IMR-90 (cell line): Measurements from ENCODE around the gene STAT3. TPM values are rescaled to one million over a fixed set of nuclear protein-coding genes. Genes with fewer than 3 reads are reported as not detected.

Experiments used
- ATAC-seq: fragments of 200-7000 bp; cut with Tn5 transposase; 2 replicates; pipeline ENCODE4 v1.9.1; 2020; ENCODE audit warnings: low read depth, mild to moderate bottlenecking, moderate library complexity
- BruUV-seq: library from RNA; stranded (reverse); fragments of 400-500 nt; replicated peaks from 2 replicates; lab custom pipeline; 2021; lab: Mats Ljungman, UMichigan
- CTCF ChIA-PET: fragments of 300-600 bp; formaldehyde crosslinking; extraction: SDS; loops from one replicate; lab custom pipeline; 2021; ENCODE audit warnings: antibody characterized with exemption; lab: Yijun Ruan, JAX
- POLR2A ChIA-PET: fragments of 300-600 bp; sonication (Branson Sonifier 250); formaldehyde crosslinking; loops from one replicate; lab custom pipeline; 2022; ENCODE audit warnings: antibody characterized with exemption; ENCODE audit not compliant: unreplicated experiment; lab: Charles Lee
- DNase-seq: peaks from one replicate; pipeline ENCODE4 v3.0.0; 2013
- H2AFZ ChIP-seq: replicated peaks from 2 replicates; pipeline ENCODE3; 2013; ENCODE audit warnings: low read length, mild to moderate bottlenecking; ENCODE audit not compliant: poor library complexity
- H2AK5ac ChIP-seq: 2 replicates; pipeline ENCODE4 v1.6.1; 2013; ENCODE audit warnings: low read depth, low read length, inconsistent platforms
- H2AK9ac ChIP-seq: replicated peaks from 2 replicates; pipeline ENCODE3; 2013; ENCODE audit warnings: mild to moderate bottlenecking, low read depth, low read length, moderate library complexity; ENCODE audit not compliant: poor library complexity
- H2BK120ac ChIP-seq: 2 replicates; pipeline ENCODE4 v1.6.1; 2013; ENCODE audit warnings: low read depth, low read length, inconsistent platforms
- H2BK15ac ChIP-seq: 3 replicates; pipeline ENCODE4 v1.6.1; 2013; ENCODE audit warnings: low read depth, low read length, inconsistent platforms
- H2BK20ac ChIP-seq: 2 replicates; pipeline ENCODE4 v1.6.1; 2013; ENCODE audit warnings: low read depth, mild to moderate bottlenecking, inconsistent platforms, low read length, moderate library complexity
- H2BK5ac ChIP-seq: 2 replicates; pipeline ENCODE4 v1.6.1; 2013; ENCODE audit warnings: mild to moderate bottlenecking, low read depth, low read length, inconsistent platforms; ENCODE audit not compliant: poor library complexity, severe bottlenecking
- H3K14ac ChIP-seq: replicated peaks from 2 replicates; pipeline ENCODE4 v1.6.1; 2013; ENCODE audit warnings: low read depth, low read length, inconsistent platforms
- H3K18ac ChIP-seq: 2 replicates; pipeline ENCODE4 v1.6.1; 2013; ENCODE audit warnings: low read depth, low read length, control low read depth
- H3K23ac ChIP-seq: 2 replicates; pipeline ENCODE4 v1.6.1; 2013; ENCODE audit warnings: low read depth, low read length, inconsistent platforms
- H3K27ac ChIP-seq: 2 replicates; pipeline ENCODE4 v1.5.1; 2013; ENCODE audit warnings: mild to moderate bottlenecking, control low read depth, low read length; ENCODE audit not compliant: insufficient read depth
- H3K27me3 ChIP-seq: 2 replicates; pipeline ENCODE4 v1.6.1; 2013; ENCODE audit warnings: low read length; ENCODE audit not compliant: control insufficient read depth, insufficient read depth
- H3K36me3 ChIP-seq: 2 replicates; pipeline ENCODE4 v1.6.1; 2013; ENCODE audit warnings: low read length, mixed read lengths; ENCODE audit not compliant: control insufficient read depth, insufficient read depth
- H3K4ac ChIP-seq: 2 replicates; pipeline ENCODE4 v1.6.1; 2013; ENCODE audit warnings: low read depth, low read length, inconsistent platforms
- H3K4me1 ChIP-seq: 2 replicates; pipeline ENCODE4 v1.6.1; 2013; ENCODE audit warnings: low read length, mixed read lengths; ENCODE audit not compliant: control insufficient read depth, insufficient read depth
- H3K4me2 ChIP-seq: 2 replicates; pipeline ENCODE4 v1.6.1; 2013; ENCODE audit warnings: low read depth, mild to moderate bottlenecking, control low read depth, low read length, moderate library complexity
- H3K4me3 ChIP-seq: 2 replicates; pipeline ENCODE4 v1.5.1; 2013; ENCODE audit warnings: low read depth, mild to moderate bottlenecking, control low read depth, low read length, moderate library complexity; ENCODE audit not compliant: insufficient read depth
- H3K56ac ChIP-seq: 2 replicates; pipeline ENCODE4 v1.6.1; 2013; ENCODE audit warnings: low read length, inconsistent platforms; ENCODE audit not compliant: insufficient read depth; ENCODE audit errors: extremely low read depth
- H3K79me1 ChIP-seq, 2 experiments: 2 replicates each; pipeline ENCODE4 v1.6.1; 2013; ENCODE audit warnings: low read length in 2 of 2, inconsistent platforms in 1 of 2, low read depth in 1 of 2
- H3K9ac ChIP-seq: 2 replicates; pipeline ENCODE4 v1.6.1; 2013; ENCODE audit warnings: low read depth, low read length, control low read depth
- H3K9me1 ChIP-seq: 2 replicates; pipeline ENCODE4 v1.6.1; 2013; ENCODE audit warnings: low read length, inconsistent platforms; ENCODE audit not compliant: insufficient read depth
- H3K9me3 ChIP-seq: 2 replicates; pipeline ENCODE4 v1.6.1; 2013; ENCODE audit warnings: low read length; ENCODE audit not compliant: control insufficient read depth, insufficient read depth
- H4K20me1 ChIP-seq: 2 replicates; pipeline ENCODE4 v1.6.1; 2013; ENCODE audit warnings: low read length, inconsistent platforms; ENCODE audit not compliant: insufficient read depth
- H4K5ac ChIP-seq: 2 replicates; pipeline ENCODE4 v1.6.1; 2013; ENCODE audit warnings: mild to moderate bottlenecking, low read depth, low read length, control low read depth
- H4K8ac ChIP-seq, 2 experiments: 2 replicates each; pipeline ENCODE4 v1.6.1; 2013; ENCODE audit warnings: low read depth in 2 of 2, low read length in 2 of 2, control low read depth in 1 of 2, inconsistent platforms in 1 of 2
- H4K91ac ChIP-seq: 2 replicates; pipeline ENCODE4 v1.6.1; 2013; ENCODE audit warnings: low read depth, low read length, inconsistent platforms; ENCODE audit not compliant: insufficient read depth
- CTCF ChIP-seq: conservative IDR thresholded peaks from 2 replicates; pipeline ENCODE4 v1.5.1; 2012; ENCODE audit warnings: mild to moderate bottlenecking, low read depth, low read length, improper control_type of control experiment
- MXI1 ChIP-seq: IDR thresholded peaks from 2 replicates; pipeline ENCODE4 v1.6.1; 2012; ENCODE audit warnings: low read depth, mild to moderate bottlenecking, low read length, moderate library complexity, borderline replicate concordance
- RCOR1 ChIP-seq: IDR thresholded peaks from 2 replicates; pipeline ENCODE4 v1.6.1; 2012; ENCODE audit warnings: mild to moderate bottlenecking, low read length, improper control_type of control experiment; ENCODE audit not compliant: insufficient replicate concordance
- RFX5 ChIP-seq: IDR thresholded peaks from 2 replicates; pipeline ENCODE4 v1.8.0; 2012; ENCODE audit warnings: low read depth, mild to moderate bottlenecking, low read length, moderate library complexity
- WGBS, 2 experiments: methylation state at CpG; one replicate each; pipeline versions ENCODE4 v1.1.5 to v1.1.7; 2013; ENCODE audit warnings: missing lambda C conversion rate in 2 of 2; ENCODE audit not compliant: insufficient read length in 1 of 2; ENCODE audit errors: extremely low coverage in 2 of 2; 5-methylcytosine and 5-hydroxymethylcytosine counted together
- dilution Hi-C: fragments of 300-500 bp; cut with HindIII; formaldehyde crosslinking; loops from one replicate; pipeline ENCODE4 v1.14.3; 2018; ENCODE audit warnings: low sequenced_read_pairs; ENCODE audit not compliant: unreplicated experiment
- in situ Hi-C: fragments of 300-500 bp; cut with MboI; formaldehyde crosslinking; loops from 3 replicates; pipeline ENCODE4 v1.14.3; 2019; ENCODE audit warnings: low sequenced_read_pairs, inconsistent platforms, mixed read lengths
- intact Hi-C: fragments of 100-400 bp; cut with micrococcal nuclease; formaldehyde crosslinking; loops from 2 replicates; pipeline ENCODE4 v1.10.0; 2022
- polyA plus RNA-seq, 3 experiments: library from polyadenylated mRNA; depleted of rRNA; stranded (reverse); fragments of >200 nt; gene quantifications; 2 replicates each; pipeline ENCODE4 v1.2.3, GENCODE V29; 2012; ENCODE audit warnings: low replicate concordance in 1 of 3
- total RNA-seq: library from RNA; depleted of rRNA; stranded (reverse); fragments of >200 nt; gene quantifications from 2 replicates; pipeline ENCODE4 v1.2.3, GENCODE V29; 2012

The STAT3 gene
- total and polyA plus RNA-seq, 2 of the 4 experiments (the other 2 are of a cell fraction), result 47.2 to 66.3 TPM

- no peak for TF ChIP-seq RCOR1
- no peak for TF ChIP-seq RFX5
These were observed 75.7 kb downstream of the STAT3 start (continued) for GRCh38 chr17:42312285-42313130.

GRCh38 chr17:42312035-42312284 is 76.3 kb downstream of the STAT3 start:
- peaks cover 11% of the 10 kb centered on the region for H3K4me1 ChIP-seq
- BruUV-seq, result no TSS peak
- peak overlapping the region; percentile 73 for H2AFZ ChIP-seq
- H3K36me3 ChIP-seq, result peaks cover 36% of the 10 kb centered on the region
- 0 out of 2 replicates have a peak, but pooled peaks have one; percentile 10 for TF ChIP-seq MXI1
- no peak for TF ChIP-seq CTCF
- no peak overlapping the region for H3K56ac ChIP-seq
- in situ Hi-C loops (no loop called here), intact Hi-C loops (no loop called here), dilution Hi-C loops (no loop called here)
- H2AK5ac ChIP-seq, result no peak overlapping the region
- H3K9ac ChIP-seq, result no peak overlapping the region
- peak overlapping the region in 1 of 2 experiments; percentile 13; a peak in 1 of 4 replicates for H4K8ac ChIP-seq
- no peak overlapping the region for H3K4me3 ChIP-seq
- no peak overlapping the region for H2BK15ac ChIP-seq
- no peaks in the 10 kb centered on the region for H3K9me3 ChIP-seq
- peak overlapping the region; percentile 7 for H2AK9ac ChIP-seq
- H3K27me3 ChIP-seq, result no peaks in the 10 kb centered on the region
- peak overlapping the region; percentile 10 for H2BK5ac ChIP-seq
- H3K14ac ChIP-seq, result no peak overlapping the region
- H4K91ac ChIP-seq, result no peak overlapping the region; the same call in 1 of the 2 replicates
- CTCF ChIA-PET, result interaction anchor here (0.6 to 1.5 kb wide), 3 partner anchors 13 to 144 kb away, joined by 3 to 4 read pairs (median 3); no protein-coding TSS in a partner anchor
- peak overlapping the region; percentile 24; the same call in 1 of the 2 replicates for H3K4ac ChIP-seq
- H3K23ac ChIP-seq, result no peak overlapping the region
- H3K4me2 ChIP-seq, result no peak overlapping the region
- H3K79me1 ChIP-seq, result 0 out of 4 replicates have a peak, but pooled peaks cover 0 to 11% of the 10 kb centered on the region in 2 experiments
- POLR2A ChIA-PET, result interaction anchor here (0.5 to 0.6 kb wide), 3 partner anchors 208 to 325 kb away, joined by 3 to 17 read pairs (median 4); no protein-coding TSS in a partner anchor
- no peaks in the 10 kb centered on the region for H3K9me1 ChIP-seq
- no peaks in the 10 kb centered on the region for H4K20me1 ChIP-seq
- ATAC-seq, result no peak
- no peak for DNase-seq
- H2BK120ac ChIP-seq, result 0 out of 2 replicates have a peak overlapping the region, but pooled peaks have one; percentile 2
- H4K5ac ChIP-seq, result no peak overlapping the region
- peak overlapping the region; percentile 30; the same call in 1 of the 2 replicates for H3K27ac ChIP-seq
- no peak overlapping the region for H3K18ac ChIP-seq
- H2BK20ac ChIP-seq, result no peak overlapping the region
- 10% methylated on average over 4 of the region's 5 CpGs; no CpG with 5 or more reads in 1 of the 2 experiments for WGBS, 2 experiments
